ENCODE measurements around the gene MZF1. TPM values are rescaled to one million over a fixed set of nuclear protein-coding genes. Genes with fewer than 3 reads are reported as not detected.

MZF1 gene
- total and polyA plus RNA-seq, 2 experiments from 2014 or later = 10.2 to 21.8 TPM

GRCh38 chr19:58545286-58546018, 27.7 kb downstream of the MZF1 start:
- ATAC-seq (no peak; the same call in 2 of the 3 replicates), DNase-seq (ENCODE audit: low spot score) (no peak)
- peaks cover 15% of the 10 kb centered on the region; the same call in 1 of the 2 replicates for H3K27me3 ChIP-seq (ENCODE audit: insufficient read depth)
- H3K4me2 ChIP-seq = peak overlapping the region; percentile 98
- H3K27ac Mint-ChIP-seq = peak overlapping the region; percentile 96
- peaks cover 8% of the 10 kb centered on the region; the same call in 1 of the 2 replicates for H3K4me1 ChIP-seq (ENCODE audit: insufficient read depth)
- H3K9me2 ChIP-seq (ENCODE audit: insufficient read depth) = no peaks in the 10 kb centered on the region
- peak overlapping the region; percentile 59; the same call in 1 of the 2 replicates for H3K27ac ChIP-seq (ENCODE audit: low read depth)
- no peak overlapping the region for H2AFZ ChIP-seq
- TF ChIP-seq JUNB (IDR thresholded peaks at IDR 0.05; ENCODE audit: unreplicated experiment) (no peak), ZNF331 (CRISPR knock-in tag; IDR thresholded peaks at IDR 0.05; ENCODE audit: low read depth) (no peak), EZH2 (IDR thresholded peaks at IDR 0.05; ENCODE audit: low read depth, unreplicated experiment) (no peak), STAT1 (IDR thresholded peaks at IDR 0.05; ENCODE audit: unreplicated experiment) (no peak), CREB1 (CRISPR knock-in tag; IDR thresholded peaks at IDR 0.05; ENCODE audit: low read depth) (no peak), ZNF462 (CRISPR knock-in tag; IDR thresholded peaks at IDR 0.05) (no peak), POLR2AphosphoS5 (IDR thresholded peaks at IDR 0.05; ENCODE audit: low read depth) (no peak), REST (IDR thresholded peaks at IDR 0.05; ENCODE audit: unreplicated experiment) (no peak), ZNF114 (CRISPR knock-in tag; IDR thresholded peaks at IDR 0.05) (no peak), EZH2phosphoT487 (IDR thresholded peaks at IDR 0.05; ENCODE audit: unreplicated experiment) (no peak), CTCF (conservative IDR thresholded peaks at IDR 0.05; ENCODE audit: low read depth in 2 of 2) (no peak), NANOG (IDR thresholded peaks at IDR 0.05; ENCODE audit: borderline replicate concordance) (no peak)
- H3K4me3 Mint-ChIP-seq = peak overlapping the region; percentile 99
- peaks cover 59% of the 10 kb centered on the region for H3K36me3 Mint-ChIP-seq (ENCODE audit: low read depth)
- peak overlapping the region; percentile 99 for H3K4me3 ChIP-seq
- H3K27me3 Mint-ChIP-seq (ENCODE audit: insufficient read depth, low read depth, poor library complexity) = peaks cover 38% of the 10 kb centered on the region
- peaks cover 5% of the 10 kb centered on the region; the same call in 2 of the 3 replicates for H3K9me3 Mint-ChIP-seq
- peaks cover 22% of the 10 kb centered on the region for H3K4me1 Mint-ChIP-seq
- peaks cover 37% of the 10 kb centered on the region for H3K36me3 ChIP-seq (ENCODE audit: insufficient read depth)
- peaks cover 57% of the 10 kb centered on the region for H3F3A ChIP-seq (replicated peaks; ENCODE audit: low read depth)
- H4K20me1 ChIP-seq (replicated peaks; ENCODE audit: insufficient read depth) = peaks cover 45% of the 10 kb centered on the region
- H3K79me2 ChIP-seq (replicated peaks; ENCODE audit: insufficient read depth) = peaks cover 37% of the 10 kb centered on the region
